NB4 (cell line): ENCODE measurements around the gene NIM1K.

ENCODE experiments used
- MAX ChIP-seq: IDR thresholded peaks from 2 replicates; pipeline ENCODE4 v1.6.1; 2011; ENCODE audit warnings: low read depth, low read length
- POLR2A ChIP-seq: IDR thresholded peaks from 2 replicates; pipeline ENCODE4 v1.6.1; 2011; ENCODE audit warnings: mild to moderate bottlenecking; ENCODE audit not compliant: insufficient read length; ENCODE audit errors: extremely low read depth

GRCh38 chr5:43244823-43245565 is 53.0 kb downstream of the NIM1K start:
- TF ChIP-seq MAX = no peak
- no peak for TF ChIP-seq POLR2A
